Transverse colon (tissue), 4 donors: ENCODE results near the gene PLEKHM2. TPM values are rescaled to one million over a fixed set of nuclear protein-coding genes. Genes with fewer than 3 reads are reported as not detected.

Experiments used
- DNase-seq: peaks from one replicate; pipeline ENCODE4 v3.0.0-alpha.2; 2019
- H3K27ac ChIP-seq, 4 donors: fragments of 200-600 bp; sonication (generic); 2 replicates each; pipeline ENCODE4 v1.5.1; 2016 to 2018; ENCODE audit warnings: inconsistent platforms in 4 of 4
- H3K27me3 ChIP-seq: fragments of 200-600 bp; sonication (generic); 2 replicates; pipeline ENCODE4 v1.5.1; 2017; ENCODE audit warnings: inconsistent platforms
- H3K36me3 ChIP-seq, 4 donors: fragments of 200-600 bp; sonication (generic); 2 replicates each; pipeline ENCODE4 v1.5.1; 2017 to 2019; ENCODE audit warnings: inconsistent platforms in 4 of 4
- H3K4me1 ChIP-seq, 4 donors: fragments of 200-600 bp; sonication (generic); 2 replicates each; pipeline ENCODE4 v1.5.1; 2017 to 2020; ENCODE audit warnings: inconsistent platforms in 4 of 4
- H3K4me3 ChIP-seq, 4 donors: fragments of 200-600 bp; sonication (generic); 1 replicate in 1 of 4; 2 replicates in 3 of 4; pipeline versions ENCODE4 v1.5.1 to v1.6.1; 2017 to 2019; ENCODE audit warnings: inconsistent platforms in 4 of 4
- H3K9me3 ChIP-seq, 2 donors: fragments of 200-600 bp; sonication (generic); 2 replicates each; pipeline ENCODE4 v1.5.1; 2017 to 2019; ENCODE audit warnings: inconsistent platforms in 2 of 2
- EP300 ChIP-seq: sonication (generic); formaldehyde crosslinking; IDR thresholded peaks from one replicate; pipeline ENCODE4 v1.6.1; 2017; ENCODE audit warnings: antibody characterized with exemption, low read depth
- POLR2A ChIP-seq: fragments of 450-650 bp; IDR thresholded peaks from one replicate; pipeline ENCODE4 v1.6.1; 2016; ENCODE audit warnings: antibody characterized with exemption, mild to moderate bottlenecking, moderate library complexity
- POLR2AphosphoS5 ChIP-seq, 3 donors: sonication (generic); formaldehyde crosslinking; IDR thresholded peaks; one replicate each; pipeline ENCODE4 v1.6.1; 2016; ENCODE audit warnings: antibody characterized with exemption in 3 of 3
- WGBS, 2 donors: methylation state at CpG; one replicate each; pipeline ENCODE4 v1.1.5; 2018; ENCODE audit warnings: low coverage in 1 of 2; 5-methylcytosine and 5-hydroxymethylcytosine counted together
- in situ Hi-C, 4 donors: fragments of 200-750 bp; cut with MboI; loops; one replicate each; pipeline versions ENCODE4 v1.15.0 to v1.15.1; 2017; ENCODE audit warnings: low sequenced_read_pairs in 3 of 4, low pct_ligation_motif_present in 1 of 4, low pct_unique_long_range_greater_than_20kb in 1 of 4
- intact Hi-C: fragments of 100-400 bp; cut with DNase I; formaldehyde crosslinking; loops from one replicate; pipeline ENCODE4 v1.15.1; 2023; ENCODE audit warnings: low total_unique reads
- total RNA-seq, 4 donors: library from RNA; depleted of rRNA; stranded (reverse); fragments of >200 nt; gene quantifications; one replicate each; pipeline ENCODE4 v1.1.0, GENCODE V29; 2016
- TF ChIP-seq, protein P1 (sequence below), 5 experiments: fragments of 200-600 bp in 3 of 5; fragments of 450-650 bp in 2 of 5; sonication (generic) in 3 of 5; IDR thresholded peaks; 1 replicate in 2 of 5; 2 replicates in 3 of 5; pipeline ENCODE4 v1.5.1; 2016 to 2017; ENCODE audit warnings: antibody characterized with exemption in 5 of 5, inconsistent platforms in 3 of 5, mild to moderate bottlenecking in 2 of 5, moderate library complexity in 1 of 5

The PLEKHM2 gene
- total RNA-seq, 4 donors from 2014 or later = 27.7 to 40.3 (median 33.0) TPM

DNA sequence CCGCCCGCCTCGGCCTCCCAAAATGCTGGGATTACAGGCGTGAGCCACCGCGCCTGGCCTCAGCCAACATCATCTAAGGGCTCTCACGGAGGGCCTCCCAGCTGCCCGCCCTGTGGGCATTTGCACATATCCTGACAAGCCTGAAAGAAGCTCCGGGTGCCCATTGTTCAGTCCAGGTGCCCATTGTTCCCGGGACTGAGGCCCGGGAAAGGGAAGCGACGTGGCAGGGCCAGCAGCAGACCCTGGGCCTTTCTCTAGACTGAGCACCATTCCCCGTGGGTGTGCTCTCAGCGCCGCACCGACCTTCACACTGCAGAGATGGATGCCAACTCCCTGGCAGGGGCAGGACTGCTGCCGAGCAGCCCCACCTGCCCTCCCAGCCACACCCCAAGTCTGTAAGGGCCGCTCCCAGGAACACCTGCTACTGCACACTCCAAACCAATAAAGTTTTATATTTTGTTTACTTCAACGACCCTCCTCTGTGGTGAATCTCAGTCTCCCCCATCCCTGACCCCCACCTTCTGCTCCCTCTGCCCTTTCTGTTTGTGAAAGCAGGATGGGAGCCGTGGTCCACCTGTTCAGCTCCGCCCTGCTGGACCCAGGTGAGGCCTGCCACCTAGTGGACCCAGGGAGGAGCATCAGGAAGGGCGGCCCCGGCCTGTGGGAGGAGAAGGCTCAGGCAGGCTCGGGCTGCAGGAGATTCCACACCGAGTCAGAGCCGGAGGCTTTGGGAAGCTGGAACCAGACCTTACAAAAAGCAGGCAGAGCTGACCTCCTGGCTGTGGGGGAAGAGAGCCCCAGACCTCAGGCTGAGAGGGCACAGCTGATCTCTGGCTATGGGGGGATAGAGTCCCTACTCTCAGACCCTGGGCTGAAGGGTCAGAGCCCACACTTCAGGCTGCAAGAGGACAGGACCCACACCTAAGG, 57.1 kb downstream of the PLEKHM2 start:
- TF ChIP-seq POLR2A = peak; percentile 78
- TF ChIP-seq POLR2AphosphoS5 (IDR thresholded peaks at IDR 0.05) = peak; percentile 75 to 86 (median 84)
- TF ChIP-seq, protein P1, sequence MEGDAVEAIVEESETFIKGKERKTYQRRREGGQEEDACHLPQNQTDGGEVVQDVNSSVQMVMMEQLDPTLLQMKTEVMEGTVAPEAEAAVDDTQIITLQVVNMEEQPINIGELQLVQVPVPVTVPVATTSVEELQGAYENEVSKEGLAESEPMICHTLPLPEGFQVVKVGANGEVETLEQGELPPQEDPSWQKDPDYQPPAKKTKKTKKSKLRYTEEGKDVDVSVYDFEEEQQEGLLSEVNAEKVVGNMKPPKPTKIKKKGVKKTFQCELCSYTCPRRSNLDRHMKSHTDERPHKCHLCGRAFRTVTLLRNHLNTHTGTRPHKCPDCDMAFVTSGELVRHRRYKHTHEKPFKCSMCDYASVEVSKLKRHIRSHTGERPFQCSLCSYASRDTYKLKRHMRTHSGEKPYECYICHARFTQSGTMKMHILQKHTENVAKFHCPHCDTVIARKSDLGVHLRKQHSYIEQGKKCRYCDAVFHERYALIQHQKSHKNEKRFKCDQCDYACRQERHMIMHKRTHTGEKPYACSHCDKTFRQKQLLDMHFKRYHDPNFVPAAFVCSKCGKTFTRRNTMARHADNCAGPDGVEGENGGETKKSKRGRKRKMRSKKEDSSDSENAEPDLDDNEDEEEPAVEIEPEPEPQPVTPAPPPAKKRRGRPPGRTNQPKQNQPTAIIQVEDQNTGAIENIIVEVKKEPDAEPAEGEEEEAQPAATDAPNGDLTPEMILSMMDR (IDR thresholded peaks at IDR 0.05) = peak; percentile 82 to 98 (median 87)
- peak; percentile 78 for TF ChIP-seq EP300
- peak overlapping the region; percentile 80 to 87 (median 86) for H3K27ac ChIP-seq
- no peaks in the 10 kb centered on the region for H3K27me3 ChIP-seq
- no peaks in the 10 kb centered on the region for H3K36me3 ChIP-seq
- intact Hi-C loops = loop anchor here (10.0 kb wide), 1 partner anchor 146 kb away; no protein-coding TSS in a partner anchor
- H3K4me1 ChIP-seq = peaks cover 5 to 47% (median 40%) of the 10 kb centered on the region in 4 donors
- peak overlapping the region in 1 of 4 donors; percentile 13 for H3K4me3 ChIP-seq
- in situ Hi-C loops = no loop called here
- DNase-seq = peak; percentile 94
- WGBS, 2 donors = 45% methylated on average over 27 of the region's 27 CpGs; no CpG with 5 or more reads in 1 of the 2 donors
- H3K9me3 ChIP-seq = no peaks in the 10 kb centered on the region

DNA sequence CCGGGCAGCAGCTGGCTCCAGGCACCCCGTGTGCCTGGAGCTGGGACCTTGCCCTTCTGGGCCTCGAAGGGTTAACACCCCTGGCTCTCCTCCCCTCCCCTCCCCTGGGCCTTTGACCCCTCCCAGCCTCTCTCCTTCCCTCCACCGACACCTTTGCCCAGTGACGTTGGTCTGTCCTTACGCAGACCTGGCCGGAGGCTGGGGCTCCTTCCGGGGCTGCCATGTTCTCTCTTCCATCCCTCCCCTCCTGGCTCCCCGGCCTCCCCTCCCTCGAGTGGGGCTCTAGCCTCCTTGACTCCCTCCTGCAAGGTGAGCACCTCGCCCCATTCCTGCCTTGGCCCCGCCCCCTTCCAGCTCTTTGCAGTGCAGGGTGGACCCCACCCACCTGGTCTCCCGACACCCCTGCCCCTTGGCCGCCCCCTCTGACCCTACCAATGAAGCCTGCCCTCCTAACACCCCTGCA, 58.2 kb downstream of the PLEKHM2 start, which contains the start of gene TMEM82:
TSS of gene TMEM82 (plus strand) at position 161 of the 463 bp plus-strand sequence. CDS start at position 222, 61 bp downstream.
- Histone ChIP-seq H3K9me3 (no peaks in the 10 kb centered on the region), H3K27ac (peak within 1 kb of the TSS; percentile 80 to 87 (median 86)), H3K4me1 (peaks cover 5 to 35% (median 29%) of the 10 kb centered on the region in 4 donors), H3K36me3 (no peaks in the 10 kb centered on the region), H3K27me3 (no peaks in the 10 kb centered on the region), H3K4me3 (peak within 1 kb of the TSS in 2 of 4 donors; percentile 20 to 30)
- WGBS, 2 donors = 20% methylated on average over 2 to 14 of the region's 14 CpGs
- peak; percentile 76 for DNase-seq
- intact Hi-C loops (loop anchor here (2.0 to 10.0 kb wide), 2 partner anchors 58 to 148 kb away; partner anchors contain the start of gene PLEKHM2), in situ Hi-C loops (no loop called here)
- no peak for TF ChIP-seq EP300
- TF ChIP-seq POLR2A = peak; percentile 67
- TF ChIP-seq, protein P1 (IDR thresholded peaks at IDR 0.05) = no peak
- peak in 1 of 3 donors; percentile 69 for TF ChIP-seq POLR2AphosphoS5 (IDR thresholded peaks at IDR 0.05)

DNA sequence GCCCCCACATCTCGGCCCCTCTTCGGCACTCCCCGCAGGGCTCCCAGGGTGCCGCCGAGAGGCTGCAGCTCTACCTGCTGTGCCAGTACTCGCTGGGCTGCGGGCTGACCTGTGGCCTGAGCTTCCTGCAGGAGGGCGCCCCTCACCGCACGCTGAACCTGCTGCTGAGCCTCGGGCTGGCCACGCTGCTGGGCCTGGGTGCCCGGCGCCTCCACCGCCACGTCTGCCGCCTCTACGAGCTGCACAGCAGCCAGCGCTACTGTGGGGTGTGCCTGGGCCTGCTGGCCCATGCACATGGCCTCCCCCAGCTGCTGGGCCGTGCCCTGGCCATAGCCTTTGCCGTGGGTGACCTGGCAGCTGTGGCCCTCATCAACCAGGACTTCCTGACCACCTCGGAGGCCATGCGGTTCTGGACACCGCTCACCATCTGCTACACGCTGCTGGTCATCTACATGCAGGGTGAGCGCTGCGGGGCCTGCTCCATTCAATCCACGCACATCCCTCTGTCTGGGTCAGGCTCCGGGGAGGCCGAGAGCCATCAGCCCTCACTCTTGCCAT, 60.1 kb downstream of the PLEKHM2 start:
- H3K4me3 ChIP-seq = no peak overlapping the region
- H3K4me1 ChIP-seq = peaks cover 5 to 25% (median 20%) of the 10 kb centered on the region in 4 donors
- no peaks in the 10 kb centered on the region for H3K27me3 ChIP-seq
- no peak for DNase-seq
- no peak overlapping the region for H3K27ac ChIP-seq
- H3K36me3 ChIP-seq = no peaks in the 10 kb centered on the region
- in situ Hi-C loops = no loop called here
- TF ChIP-seq POLR2A = no peak
- WGBS, 2 donors = 88% methylated on average over 30 of the region's 30 CpGs; no CpG with 5 or more reads in 1 of the 2 donors
- intact Hi-C loops = loop anchor here (10.0 kb wide), 1 partner anchor 149 kb away; no protein-coding TSS in a partner anchor
- no peaks in the 10 kb centered on the region for H3K9me3 ChIP-seq

DNA sequence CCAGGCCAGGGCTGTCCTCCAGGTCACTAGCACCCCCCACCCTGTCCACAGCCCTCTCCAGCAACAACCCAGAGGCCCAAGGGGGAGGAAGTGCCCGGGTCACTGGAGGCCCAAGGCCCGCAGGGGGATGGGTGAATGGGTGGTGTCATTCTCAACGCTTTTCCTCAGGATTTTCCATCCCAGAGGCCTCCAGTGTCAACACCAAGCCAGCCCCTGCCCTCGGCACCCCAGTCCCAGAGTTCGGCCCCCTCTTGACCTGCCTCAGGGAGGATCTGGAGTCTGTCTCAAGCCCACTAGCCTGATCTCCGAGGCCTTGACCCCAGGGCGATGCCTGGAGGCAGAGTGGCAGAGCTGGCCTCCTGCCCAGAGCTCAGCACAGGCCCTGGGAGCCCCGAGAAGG, 63.3 kb downstream of the PLEKHM2 start:
- H3K4me3 ChIP-seq = no peak overlapping the region
- intact Hi-C loops = loop anchor here (10.0 kb wide), 1 partner anchor 153 kb away; no protein-coding TSS in a partner anchor
- in situ Hi-C loops = no loop called here
- no peaks in the 10 kb centered on the region for H3K36me3 ChIP-seq
- WGBS, 2 donors = 70% methylated on average over 6 of the region's 8 CpGs; no CpG with 5 or more reads in 1 of the 2 donors
- TF ChIP-seq POLR2A = no peak
- no peak for TF ChIP-seq POLR2AphosphoS5 (IDR thresholded peaks at IDR 0.05)
- TF ChIP-seq EP300 = no peak
- TF ChIP-seq, protein P1 (IDR thresholded peaks at IDR 0.05) = no peak
- DNase-seq = no peak
- no peak overlapping the region for H3K27ac ChIP-seq
- H3K27me3 ChIP-seq = no peaks in the 10 kb centered on the region
- peaks cover 0 to 6% (median 4%) of the 10 kb centered on the region in 4 donors for H3K4me1 ChIP-seq
- no peaks in the 10 kb centered on the region for H3K9me3 ChIP-seq
